GM23338 (cell line): ENCODE data around the gene ACCSL. TPM values are rescaled to one million over a fixed set of nuclear protein-coding genes. Genes with fewer than 3 reads are reported as not detected.

Experiments used
- ATAC-seq: fragments of 200-7000 bp; cut with Tn5 transposase; 3 replicates; pipeline ENCODE4 v1.9.1; 2020
- DNase-seq: peaks from one replicate; pipeline ENCODE4 v3.0.0-alpha.2; 2015; ENCODE audit warnings: low spot score
- H2AFZ ChIP-seq: fragments of 200-600 bp; sonication (generic); 2 replicates; pipeline ENCODE4 v1.8.0; 2016; ENCODE audit warnings: antibody characterized with exemption, mild to moderate bottlenecking, moderate library complexity
- H3F3A ChIP-seq: fragments of 200-600 bp; sonication (generic); replicated peaks from 2 replicates; pipeline ENCODE4 v1.8.0; 2017; ENCODE audit warnings: antibody characterized with exemption, mixed run types, low read depth
- H3K27ac ChIP-seq: fragments of 200-600 bp; sonication (generic); 2 replicates; pipeline ENCODE4 v1.6.1; 2016; ENCODE audit warnings: low read depth
- H3K27me3 ChIP-seq: fragments of 200-600 bp; sonication (generic); 2 replicates; pipeline ENCODE4 v1.8.0; 2016; ENCODE audit warnings: mild to moderate bottlenecking, mixed run types, moderate library complexity; ENCODE audit not compliant: insufficient read depth
- H3K36me3 ChIP-seq: fragments of 200-600 bp; sonication (generic); 2 replicates; pipeline ENCODE4 v1.8.0; 2016; ENCODE audit warnings: mild to moderate bottlenecking; ENCODE audit not compliant: insufficient read depth
- H3K4me1 ChIP-seq: fragments of 200-600 bp; sonication (generic); 2 replicates; pipeline ENCODE4 v1.8.0; 2016; ENCODE audit warnings: mild to moderate bottlenecking, moderate library complexity; ENCODE audit not compliant: insufficient read depth
- H3K4me2 ChIP-seq: fragments of 200-600 bp; sonication (generic); 2 replicates; pipeline ENCODE4 v1.7.1; 2017; ENCODE audit warnings: mixed run types
- H3K4me3 ChIP-seq: fragments of 200-600 bp; sonication (generic); 2 replicates; pipeline ENCODE4 v1.6.1; 2016; ENCODE audit warnings: mixed run types
- H3K79me2 ChIP-seq: fragments of 200-600 bp; sonication (generic); replicated peaks from 2 replicates; pipeline ENCODE4 v1.8.0; 2017; ENCODE audit warnings: mild to moderate bottlenecking; ENCODE audit not compliant: insufficient read depth
- H3K9me2 ChIP-seq: fragments of 200-600 bp; sonication (generic); 2 replicates; pipeline ENCODE4 v1.8.0; 2017; ENCODE audit not compliant: insufficient read depth
- H4K20me1 ChIP-seq: fragments of 200-600 bp; sonication (generic); replicated peaks from 2 replicates; pipeline ENCODE4 v1.8.0; 2017; ENCODE audit warnings: mild to moderate bottlenecking; ENCODE audit not compliant: insufficient read depth
- H3K27ac Mint-ChIP-seq: 2 replicates; pipeline ENCODE4 v1.8.0; 2020; ENCODE audit warnings: inconsistent platforms, mild to moderate bottlenecking, moderate library complexity, mixed read lengths
- H3K27me3 Mint-ChIP-seq: 3 replicates; pipeline ENCODE4 v1.8.0; 2022; ENCODE audit warnings: low read depth, mild to moderate bottlenecking, moderate library complexity, mixed read lengths, inconsistent platforms; ENCODE audit not compliant: insufficient read depth, poor library complexity
- H3K36me3 Mint-ChIP-seq: 3 replicates; pipeline ENCODE4 v1.8.0; 2021; ENCODE audit warnings: low read depth, mild to moderate bottlenecking, inconsistent platforms, moderate library complexity, mixed read lengths
- H3K4me1 Mint-ChIP-seq: 3 replicates; pipeline ENCODE4 v1.8.0; 2020; ENCODE audit warnings: mild to moderate bottlenecking, inconsistent platforms, mixed read lengths
- H3K4me3 Mint-ChIP-seq: 3 replicates; pipeline ENCODE4 v1.8.0; 2021; ENCODE audit warnings: moderate library complexity, mild to moderate bottlenecking, inconsistent platforms, mixed read lengths
- H3K9me3 Mint-ChIP-seq: 3 replicates; pipeline ENCODE4 v1.8.0; 2020; ENCODE audit warnings: moderate library complexity, mild to moderate bottlenecking, inconsistent platforms, mixed read lengths
- CREB1 ChIP-seq: fragments of 250-450 bp; sonication (Bioruptor Pico); IDR thresholded peaks from 2 replicates; pipeline ENCODE4 v1.5.0; 2020; ENCODE audit warnings: low read depth, mild to moderate bottlenecking, moderate library complexity
- EZH2 ChIP-seq: fragments of 200-600 bp; sonication (generic); IDR thresholded peaks from one replicate; pipeline ENCODE4 v1.8.0; 2017; ENCODE audit warnings: antibody characterized with exemption, mild to moderate bottlenecking, low read depth; ENCODE audit not compliant: unreplicated experiment
- EZH2phosphoT487 ChIP-seq: fragments of 200-600 bp; sonication (generic); IDR thresholded peaks from one replicate; pipeline ENCODE4 v1.8.1; 2018; ENCODE audit warnings: antibody characterized with exemption; ENCODE audit not compliant: unreplicated experiment
- JUNB ChIP-seq: IDR thresholded peaks from one replicate; pipeline ENCODE4 v1.6.1; 2016; ENCODE audit warnings: antibody characterized with exemption; ENCODE audit not compliant: unreplicated experiment
- POLR2AphosphoS5 ChIP-seq: IDR thresholded peaks from 2 replicates; pipeline ENCODE4 v1.6.1; 2016; ENCODE audit warnings: antibody characterized with exemption, low read depth
- STAT1 ChIP-seq: IDR thresholded peaks from one replicate; pipeline ENCODE4 v1.6.1; 2016; ENCODE audit warnings: antibody characterized with exemption; ENCODE audit not compliant: unreplicated experiment
- ZNF114 ChIP-seq: fragments of 250-450 bp; sonication (Bioruptor Pico); IDR thresholded peaks from 2 replicates; pipeline ENCODE4 v1.5.0; 2020; ENCODE audit warnings: mild to moderate bottlenecking, moderate library complexity
- ZNF331 ChIP-seq: fragments of 250-450 bp; sonication (Bioruptor Pico); IDR thresholded peaks from 2 replicates; pipeline ENCODE4 v1.5.0; 2020; ENCODE audit warnings: low read depth, mild to moderate bottlenecking, moderate library complexity
- polyA plus RNA-seq: library from polyadenylated mRNA; unstranded; fragments of >200 nt; fragmentation: Nextera tagmentation; extraction: Ambion mirVana; gene quantifications from 2 replicates; pipeline ENCODE4 v1.2.1, GENCODE V29; 2016
- total RNA-seq: library from RNA; depleted of rRNA; stranded (reverse); fragments of >200 nt; shearing (Covaris generic); gene quantifications from 2 replicates; pipeline ENCODE4 v1.2.3, GENCODE V29; 2014
- TF ChIP-seq, protein P1 (sequence below): fragments of 250-450 bp; sonication (Bioruptor Pico); IDR thresholded peaks from 2 replicates; pipeline ENCODE4 v1.5.0; 2020; ENCODE audit warnings: mild to moderate bottlenecking, moderate library complexity
- TF ChIP-seq, protein P2 (sequence below), 2 experiments: fragments of 200-600 bp in 1 of 2; sonication (generic) in 1 of 2; conservative IDR thresholded peaks; 2 replicates each; pipeline versions ENCODE4 v1.5.1 to v1.6.1; 2016 to 2017; ENCODE audit warnings: antibody characterized with exemption in 2 of 2, low read depth in 2 of 2, mild to moderate bottlenecking in 2 of 2, moderate library complexity in 1 of 2
- TF ChIP-seq, protein P3 (sequence below): IDR thresholded peaks from one replicate; pipeline ENCODE4 v1.6.1; 2018; ENCODE audit warnings: antibody characterized with exemption; ENCODE audit not compliant: unreplicated experiment

ACCSL gene
- total and polyA plus RNA-seq, 2 experiments from 2014 or later: not detected

DNA sequence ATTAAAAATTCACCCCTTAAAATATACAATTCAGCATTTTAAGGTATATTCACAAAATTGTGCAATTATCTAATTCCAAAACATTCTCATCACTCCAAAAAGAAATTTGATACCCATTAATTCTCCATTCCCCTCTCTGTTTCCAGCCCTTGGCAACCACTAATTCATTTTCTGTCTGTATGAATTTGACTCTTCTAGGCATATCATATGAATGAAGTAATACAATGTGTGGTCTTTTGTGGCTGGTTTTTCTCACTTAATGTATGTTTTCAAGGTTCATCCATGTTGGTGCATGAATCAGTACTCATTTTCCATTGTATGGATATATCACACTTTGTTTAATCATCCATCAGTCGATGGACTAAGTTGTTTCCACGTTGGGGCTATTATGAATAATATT, 29.0 kb upstream of the ACCSL start:
- no peak overlapping the region for H3K27ac ChIP-seq
- H4K20me1 ChIP-seq: no peaks in the 10 kb centered on the region
- DNase-seq (no peak), ATAC-seq (no peak)
- no peaks in the 10 kb centered on the region for H3K4me1 ChIP-seq
- H3K4me2 ChIP-seq: no peak overlapping the region
- peaks cover 7% of the 10 kb centered on the region; the same call in 1 of the 3 replicates for H3K9me3 Mint-ChIP-seq
- H3K27ac Mint-ChIP-seq: no peak overlapping the region
- no peaks in the 10 kb centered on the region for H3K79me2 ChIP-seq
- H3K9me2 ChIP-seq: no peaks in the 10 kb centered on the region
- H3K4me3 Mint-ChIP-seq: no peak overlapping the region
- H3K36me3 Mint-ChIP-seq: no peaks in the 10 kb centered on the region
- H3K4me1 Mint-ChIP-seq: no peaks in the 10 kb centered on the region; the same call in 2 of the 3 replicates
- H3K27me3 ChIP-seq: no peaks in the 10 kb centered on the region
- peaks cover 11% of the 10 kb centered on the region for H3K27me3 Mint-ChIP-seq
- TF ChIP-seq EZH2phosphoT487 (no peak), STAT1 (no peak), EZH2 (no peak)
- H2AFZ ChIP-seq: no peak overlapping the region
- H3K4me3 ChIP-seq: no peak overlapping the region
- no peaks in the 10 kb centered on the region for H3F3A ChIP-seq
- no peaks in the 10 kb centered on the region for H3K36me3 ChIP-seq

DNA sequence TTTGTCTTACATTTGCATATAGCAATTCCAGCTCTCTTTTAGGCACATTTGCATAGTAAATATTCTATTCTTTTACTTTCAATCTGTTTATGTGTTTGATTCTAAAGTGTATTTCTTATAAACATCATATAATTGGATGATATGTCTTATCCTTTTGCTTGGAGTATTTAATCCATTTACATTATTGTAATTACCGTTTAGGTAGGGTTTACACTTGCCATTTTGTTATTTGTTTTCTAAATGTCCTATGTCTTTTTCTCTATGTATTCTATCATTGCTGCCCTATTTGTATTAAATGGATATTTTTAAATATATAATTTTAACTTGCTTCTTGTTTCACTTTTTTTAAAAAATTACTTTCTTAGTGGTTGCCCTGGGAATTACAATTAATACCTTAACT, 22.8 kb upstream of the ACCSL start:
- no peak for TF ChIP-seq ZNF331 (CRISPR knock-in tag)
- no peak for TF ChIP-seq POLR2AphosphoS5
- TF ChIP-seq STAT1: no peak
- no peak for TF ChIP-seq CREB1 (CRISPR knock-in tag)
- TF ChIP-seq, protein P1, sequence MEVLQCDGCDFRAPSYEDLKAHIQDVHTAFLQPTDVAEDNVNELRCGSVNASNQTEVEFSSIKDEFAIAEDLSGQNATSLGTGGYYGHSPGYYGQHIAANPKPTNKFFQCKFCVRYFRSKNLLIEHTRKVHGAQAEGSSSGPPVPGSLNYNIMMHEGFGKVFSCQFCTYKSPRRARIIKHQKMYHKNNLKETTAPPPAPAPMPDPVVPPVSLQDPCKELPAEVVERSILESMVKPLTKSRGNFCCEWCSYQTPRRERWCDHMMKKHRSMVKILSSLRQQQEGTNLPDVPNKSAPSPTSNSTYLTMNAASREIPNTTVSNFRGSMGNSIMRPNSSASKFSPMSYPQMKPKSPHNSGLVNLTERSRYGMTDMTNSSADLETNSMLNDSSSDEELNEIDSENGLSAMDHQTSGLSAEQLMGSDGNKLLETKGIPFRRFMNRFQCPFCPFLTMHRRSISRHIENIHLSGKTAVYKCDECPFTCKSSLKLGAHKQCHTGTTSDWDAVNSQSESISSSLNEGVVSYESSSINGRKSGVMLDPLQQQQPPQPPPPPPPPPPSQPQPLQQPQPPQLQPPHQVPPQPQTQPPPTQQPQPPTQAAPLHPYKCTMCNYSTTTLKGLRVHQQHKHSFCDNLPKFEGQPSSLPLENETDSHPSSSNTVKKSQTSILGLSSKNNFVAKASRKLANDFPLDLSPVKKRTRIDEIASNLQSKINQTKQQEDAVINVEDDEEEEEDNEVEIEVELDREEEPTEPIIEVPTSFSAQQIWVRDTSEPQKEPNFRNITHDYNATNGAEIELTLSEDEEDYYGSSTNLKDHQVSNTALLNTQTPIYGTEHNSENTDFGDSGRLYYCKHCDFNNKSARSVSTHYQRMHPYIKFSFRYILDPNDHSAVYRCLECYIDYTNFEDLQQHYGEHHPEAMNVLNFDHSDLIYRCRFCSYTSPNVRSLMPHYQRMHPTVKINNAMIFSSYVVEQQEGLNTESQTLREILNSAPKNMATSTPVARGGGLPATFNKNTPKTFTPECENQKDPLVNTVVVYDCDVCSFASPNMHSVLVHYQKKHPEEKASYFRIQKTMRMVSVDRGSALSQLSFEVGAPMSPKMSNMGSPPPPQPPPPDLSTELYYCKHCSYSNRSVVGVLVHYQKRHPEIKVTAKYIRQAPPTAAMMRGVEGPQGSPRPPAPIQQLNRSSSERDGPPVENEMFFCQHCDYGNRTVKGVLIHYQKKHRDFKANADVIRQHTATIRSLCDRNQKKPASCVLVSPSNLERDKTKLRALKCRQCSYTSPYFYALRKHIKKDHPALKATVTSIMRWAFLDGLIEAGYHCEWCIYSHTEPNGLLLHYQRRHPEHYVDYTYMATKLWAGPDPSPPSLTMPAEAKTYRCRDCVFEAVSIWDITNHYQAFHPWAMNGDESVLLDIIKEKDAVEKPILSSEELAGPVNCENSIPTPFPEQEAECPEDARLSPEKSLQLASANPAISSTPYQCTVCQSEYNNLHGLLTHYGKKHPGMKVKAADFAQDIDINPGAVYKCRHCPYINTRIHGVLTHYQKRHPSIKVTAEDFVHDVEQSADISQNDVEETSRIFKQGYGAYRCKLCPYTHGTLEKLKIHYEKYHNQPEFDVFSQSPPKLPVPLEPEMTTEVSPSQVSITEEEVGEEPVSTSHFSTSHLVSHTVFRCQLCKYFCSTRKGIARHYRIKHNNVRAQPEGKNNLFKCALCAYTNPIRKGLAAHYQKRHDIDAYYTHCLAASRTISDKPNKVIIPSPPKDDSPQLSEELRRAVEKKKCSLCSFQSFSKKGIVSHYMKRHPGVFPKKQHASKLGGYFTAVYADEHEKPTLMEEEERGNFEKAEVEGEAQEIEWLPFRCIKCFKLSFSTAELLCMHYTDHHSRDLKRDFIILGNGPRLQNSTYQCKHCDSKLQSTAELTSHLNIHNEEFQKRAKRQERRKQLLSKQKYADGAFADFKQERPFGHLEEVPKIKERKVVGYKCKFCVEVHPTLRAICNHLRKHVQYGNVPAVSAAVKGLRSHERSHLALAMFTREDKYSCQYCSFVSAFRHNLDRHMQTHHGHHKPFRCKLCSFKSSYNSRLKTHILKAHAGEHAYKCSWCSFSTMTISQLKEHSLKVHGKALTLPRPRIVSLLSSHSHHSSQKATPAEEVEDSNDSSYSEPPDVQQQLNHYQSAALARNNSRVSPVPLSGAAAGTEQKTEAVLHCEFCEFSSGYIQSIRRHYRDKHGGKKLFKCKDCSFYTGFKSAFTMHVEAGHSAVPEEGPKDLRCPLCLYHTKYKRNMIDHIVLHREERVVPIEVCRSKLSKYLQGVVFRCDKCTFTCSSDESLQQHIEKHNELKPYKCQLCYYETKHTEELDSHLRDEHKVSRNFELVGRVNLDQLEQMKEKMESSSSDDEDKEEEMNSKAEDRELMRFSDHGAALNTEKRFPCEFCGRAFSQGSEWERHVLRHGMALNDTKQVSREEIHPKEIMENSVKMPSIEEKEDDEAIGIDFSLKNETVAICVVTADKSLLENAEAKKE (CRISPR knock-in tag): no peak
- no peak for TF ChIP-seq EZH2phosphoT487
- no peak for TF ChIP-seq ZNF114 (CRISPR knock-in tag)
- TF ChIP-seq EZH2: no peak
- TF ChIP-seq, protein P2, sequence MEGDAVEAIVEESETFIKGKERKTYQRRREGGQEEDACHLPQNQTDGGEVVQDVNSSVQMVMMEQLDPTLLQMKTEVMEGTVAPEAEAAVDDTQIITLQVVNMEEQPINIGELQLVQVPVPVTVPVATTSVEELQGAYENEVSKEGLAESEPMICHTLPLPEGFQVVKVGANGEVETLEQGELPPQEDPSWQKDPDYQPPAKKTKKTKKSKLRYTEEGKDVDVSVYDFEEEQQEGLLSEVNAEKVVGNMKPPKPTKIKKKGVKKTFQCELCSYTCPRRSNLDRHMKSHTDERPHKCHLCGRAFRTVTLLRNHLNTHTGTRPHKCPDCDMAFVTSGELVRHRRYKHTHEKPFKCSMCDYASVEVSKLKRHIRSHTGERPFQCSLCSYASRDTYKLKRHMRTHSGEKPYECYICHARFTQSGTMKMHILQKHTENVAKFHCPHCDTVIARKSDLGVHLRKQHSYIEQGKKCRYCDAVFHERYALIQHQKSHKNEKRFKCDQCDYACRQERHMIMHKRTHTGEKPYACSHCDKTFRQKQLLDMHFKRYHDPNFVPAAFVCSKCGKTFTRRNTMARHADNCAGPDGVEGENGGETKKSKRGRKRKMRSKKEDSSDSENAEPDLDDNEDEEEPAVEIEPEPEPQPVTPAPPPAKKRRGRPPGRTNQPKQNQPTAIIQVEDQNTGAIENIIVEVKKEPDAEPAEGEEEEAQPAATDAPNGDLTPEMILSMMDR (conservative IDR thresholded peaks at IDR 0.05; ENCODE audit: low read depth in 2 of 2): no peak
- TF ChIP-seq, protein P3, sequence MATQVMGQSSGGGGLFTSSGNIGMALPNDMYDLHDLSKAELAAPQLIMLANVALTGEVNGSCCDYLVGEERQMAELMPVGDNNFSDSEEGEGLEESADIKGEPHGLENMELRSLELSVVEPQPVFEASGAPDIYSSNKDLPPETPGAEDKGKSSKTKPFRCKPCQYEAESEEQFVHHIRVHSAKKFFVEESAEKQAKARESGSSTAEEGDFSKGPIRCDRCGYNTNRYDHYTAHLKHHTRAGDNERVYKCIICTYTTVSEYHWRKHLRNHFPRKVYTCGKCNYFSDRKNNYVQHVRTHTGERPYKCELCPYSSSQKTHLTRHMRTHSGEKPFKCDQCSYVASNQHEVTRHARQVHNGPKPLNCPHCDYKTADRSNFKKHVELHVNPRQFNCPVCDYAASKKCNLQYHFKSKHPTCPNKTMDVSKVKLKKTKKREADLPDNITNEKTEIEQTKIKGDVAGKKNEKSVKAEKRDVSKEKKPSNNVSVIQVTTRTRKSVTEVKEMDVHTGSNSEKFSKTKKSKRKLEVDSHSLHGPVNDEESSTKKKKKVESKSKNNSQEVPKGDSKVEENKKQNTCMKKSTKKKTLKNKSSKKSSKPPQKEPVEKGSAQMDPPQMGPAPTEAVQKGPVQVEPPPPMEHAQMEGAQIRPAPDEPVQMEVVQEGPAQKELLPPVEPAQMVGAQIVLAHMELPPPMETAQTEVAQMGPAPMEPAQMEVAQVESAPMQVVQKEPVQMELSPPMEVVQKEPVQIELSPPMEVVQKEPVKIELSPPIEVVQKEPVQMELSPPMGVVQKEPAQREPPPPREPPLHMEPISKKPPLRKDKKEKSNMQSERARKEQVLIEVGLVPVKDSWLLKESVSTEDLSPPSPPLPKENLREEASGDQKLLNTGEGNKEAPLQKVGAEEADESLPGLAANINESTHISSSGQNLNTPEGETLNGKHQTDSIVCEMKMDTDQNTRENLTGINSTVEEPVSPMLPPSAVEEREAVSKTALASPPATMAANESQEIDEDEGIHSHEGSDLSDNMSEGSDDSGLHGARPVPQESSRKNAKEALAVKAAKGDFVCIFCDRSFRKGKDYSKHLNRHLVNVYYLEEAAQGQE: no peak
- no peak for TF ChIP-seq JUNB
- DNase-seq: no peak
- Histone ChIP-seq H3F3A (no peaks in the 10 kb centered on the region), H3K4me3 (no peak overlapping the region), H4K20me1 (no peaks in the 10 kb centered on the region), H3K36me3 (no peaks in the 10 kb centered on the region), H3K9me2 (no peaks in the 10 kb centered on the region; the same call in 1 of the 2 replicates), H2AFZ (no peak overlapping the region), H3K4me1 (peaks cover under 1% of the 10 kb centered on the region; the same call in 1 of the 2 replicates), H3K79me2 (no peaks in the 10 kb centered on the region), H3K27me3 (no peaks in the 10 kb centered on the region), H3K27ac (no peak overlapping the region), H3K4me2 (no peak overlapping the region)
- peaks cover 4% of the 10 kb centered on the region for H3K4me1 Mint-ChIP-seq
- H3K4me3 Mint-ChIP-seq: no peak overlapping the region
- H3K9me3 Mint-ChIP-seq: peaks cover 15% of the 10 kb centered on the region; the same call in 2 of the 3 replicates
- H3K36me3 Mint-ChIP-seq: no peaks in the 10 kb centered on the region
- no peak for ATAC-seq
- no peak overlapping the region for H3K27ac Mint-ChIP-seq
- H3K27me3 Mint-ChIP-seq: peaks cover 8% of the 10 kb centered on the region
